Fibroblast of skin of left biceps (primary cell): ENCODE measurements around the gene IMP3.

ENCODE experiments used
- DNase-seq, 2 experiments: peaks; one replicate each; pipeline ENCODE4 v3.0.0-alpha.2; 2013; ENCODE audit warnings: low read depth in 2 of 2

IMP3 gene

DNA sequence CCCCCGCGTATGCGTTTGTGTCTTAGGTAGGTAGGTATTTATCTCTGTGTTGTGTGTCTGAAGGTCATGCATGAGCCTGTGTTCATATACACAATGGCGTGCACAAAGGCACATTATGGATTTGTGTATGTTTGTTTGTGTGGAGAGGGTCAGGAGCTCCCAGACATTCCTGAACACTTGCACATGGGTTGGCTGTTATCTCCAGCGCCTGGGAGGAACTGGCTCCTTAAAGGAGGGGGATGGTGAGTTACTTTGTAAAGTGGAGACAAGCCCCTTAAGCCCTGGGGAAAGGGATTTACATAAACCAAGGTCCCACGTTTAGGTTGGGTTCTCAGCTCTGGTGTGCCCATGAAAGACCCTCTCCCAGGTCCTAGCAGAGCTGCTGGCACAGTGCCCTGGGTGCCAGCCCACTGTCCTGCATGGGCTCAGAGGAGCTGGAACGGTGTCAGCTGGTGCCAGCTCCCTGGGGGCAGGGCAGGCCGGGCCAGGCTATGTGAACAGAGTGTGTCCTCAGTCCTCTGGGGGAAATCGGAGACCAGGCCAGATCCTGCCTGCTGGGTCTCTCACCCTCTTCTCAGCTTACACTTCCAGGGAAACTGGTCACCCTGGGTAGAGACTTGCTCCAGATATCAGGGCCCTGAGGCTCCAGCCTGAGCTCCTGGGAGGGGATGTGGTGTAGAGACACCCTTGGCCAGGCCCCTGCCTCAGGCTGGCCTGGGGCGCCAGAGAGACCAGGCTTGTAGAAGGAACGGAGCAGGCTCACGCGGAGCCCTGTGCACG, 32.8 kb upstream of the IMP3 start:
- DNase-seq: peak; percentile 56 to 58

DNA sequence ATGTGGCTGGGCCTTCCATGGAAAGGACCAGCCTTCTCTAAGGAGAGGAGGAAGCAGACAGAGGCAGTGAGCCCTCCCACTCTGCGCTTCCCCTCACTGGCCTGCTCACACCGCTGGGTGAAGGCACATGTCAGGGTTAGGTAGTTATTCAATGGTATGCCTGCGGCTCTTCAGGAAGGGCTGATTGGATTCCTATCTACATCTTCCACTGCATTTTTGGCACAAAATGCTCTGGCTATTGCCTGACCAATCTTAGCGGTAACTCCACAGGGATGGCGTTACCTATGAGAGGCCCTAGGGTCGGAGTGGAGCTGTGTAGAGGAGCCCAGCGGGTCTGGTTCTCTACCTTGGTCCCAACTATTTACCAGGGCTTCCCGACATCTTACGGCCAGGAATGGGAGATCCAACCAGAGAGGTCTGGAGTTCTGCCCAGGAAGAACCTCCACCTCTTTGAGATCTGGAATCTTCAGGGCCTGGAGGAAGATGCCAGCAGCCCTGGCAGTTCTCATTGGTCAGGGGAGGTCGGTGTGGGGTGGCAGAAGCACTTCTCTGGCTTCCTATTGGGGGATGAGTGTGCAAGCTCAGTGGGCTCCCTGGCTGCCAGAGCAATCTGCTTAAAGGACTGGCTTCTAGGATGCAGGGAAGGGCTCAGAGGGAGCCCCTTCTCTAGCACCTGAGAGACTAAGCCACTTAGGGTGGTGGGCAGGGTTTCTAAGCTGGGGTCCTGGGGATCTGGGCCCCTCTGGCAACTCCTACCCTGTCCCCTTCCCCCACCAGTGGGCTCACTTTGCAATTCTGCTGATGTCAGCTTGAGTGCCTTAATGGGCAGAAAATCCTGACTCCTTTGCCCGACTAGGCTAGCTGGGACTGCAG, 31.9 kb upstream of the IMP3 start:
- DNase-seq: no peak

DNA sequence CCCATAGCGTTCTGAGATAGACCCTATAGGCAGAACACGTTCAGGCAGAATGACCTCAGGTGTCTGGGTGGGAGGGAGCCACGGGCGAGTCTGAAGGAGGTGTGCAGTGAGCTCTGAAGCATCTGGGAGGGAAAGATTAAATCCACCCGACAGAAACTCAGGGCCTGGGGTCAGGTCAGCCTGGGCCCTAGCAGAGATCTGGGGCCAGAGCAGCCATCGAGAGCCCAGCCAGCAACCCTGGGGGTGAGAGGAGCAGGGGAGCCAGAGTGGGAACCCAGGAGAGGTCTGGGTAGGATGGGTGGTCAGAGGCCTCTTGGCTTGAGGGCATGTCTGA, 29.8 kb upstream of the IMP3 start:
- no peak for DNase-seq

DNA sequence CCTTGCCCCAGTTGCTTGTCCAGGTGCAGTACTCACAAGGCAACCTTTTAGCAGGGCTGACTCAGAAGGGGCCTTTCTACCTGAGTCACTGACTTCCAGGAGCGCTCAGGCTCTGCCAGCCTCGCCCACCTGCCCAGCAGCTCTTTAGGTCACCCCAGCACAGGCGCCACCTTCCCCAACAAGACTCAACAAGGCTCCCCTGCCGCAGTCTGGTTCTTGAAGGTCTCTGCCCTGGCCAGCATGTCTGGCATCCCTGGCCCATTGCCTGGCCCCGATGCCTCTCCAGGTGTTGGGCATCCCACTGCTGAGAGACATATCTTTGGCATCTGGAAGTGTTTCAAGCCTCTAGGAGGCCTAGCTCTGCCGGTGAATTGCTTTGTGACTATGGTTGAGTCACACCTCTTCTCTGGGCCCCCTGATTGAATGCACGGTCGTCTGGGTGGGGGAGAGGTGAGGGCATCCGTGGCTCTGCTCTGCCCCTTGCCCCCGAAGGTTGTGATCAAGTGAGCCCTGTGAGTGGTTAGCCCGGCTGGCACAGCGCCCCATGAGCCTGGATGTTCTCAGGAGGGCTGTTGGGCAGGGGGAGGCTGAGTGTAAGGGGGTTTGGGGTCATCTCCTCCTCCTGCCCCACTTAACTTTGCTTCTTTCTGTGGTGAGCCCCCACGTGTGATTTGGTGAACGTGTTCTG, 29.3 kb upstream of the IMP3 start:
- DNase-seq: no peak

DNA sequence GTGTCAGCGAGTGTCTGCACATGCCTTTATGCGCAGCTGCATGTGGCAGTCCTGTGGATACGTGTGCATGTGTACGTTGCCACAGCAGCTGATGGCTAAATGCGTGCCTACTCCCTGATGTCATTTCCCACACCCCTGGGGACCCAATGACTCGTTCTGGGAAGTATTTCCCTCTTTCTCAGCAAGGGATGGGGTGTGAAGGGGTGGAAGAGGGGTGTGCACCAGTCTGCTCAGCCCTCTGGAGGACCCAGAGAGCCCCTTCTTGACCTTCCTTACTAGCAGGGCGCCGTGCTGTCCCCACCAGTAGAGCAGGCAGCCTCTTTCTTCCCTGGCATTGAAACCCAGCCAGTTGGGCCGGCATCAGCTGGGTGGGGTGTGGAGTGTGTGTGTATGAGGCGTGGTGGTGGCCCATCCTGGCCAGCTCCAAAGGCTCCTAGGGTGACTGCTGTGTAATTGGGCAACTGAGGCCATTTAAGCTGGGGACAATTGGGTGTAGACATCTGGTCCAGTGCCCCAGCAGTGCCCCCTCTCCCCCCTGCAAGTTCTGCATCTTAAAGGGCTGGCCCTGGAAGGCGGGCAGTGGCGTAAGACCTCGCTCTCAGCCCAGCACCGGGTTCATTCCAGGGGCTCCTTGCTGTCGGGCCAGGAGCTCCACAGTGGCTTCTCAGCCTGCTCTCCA, 26.9 kb upstream of the IMP3 start:
- DNase-seq: peak; percentile 97

DNA sequence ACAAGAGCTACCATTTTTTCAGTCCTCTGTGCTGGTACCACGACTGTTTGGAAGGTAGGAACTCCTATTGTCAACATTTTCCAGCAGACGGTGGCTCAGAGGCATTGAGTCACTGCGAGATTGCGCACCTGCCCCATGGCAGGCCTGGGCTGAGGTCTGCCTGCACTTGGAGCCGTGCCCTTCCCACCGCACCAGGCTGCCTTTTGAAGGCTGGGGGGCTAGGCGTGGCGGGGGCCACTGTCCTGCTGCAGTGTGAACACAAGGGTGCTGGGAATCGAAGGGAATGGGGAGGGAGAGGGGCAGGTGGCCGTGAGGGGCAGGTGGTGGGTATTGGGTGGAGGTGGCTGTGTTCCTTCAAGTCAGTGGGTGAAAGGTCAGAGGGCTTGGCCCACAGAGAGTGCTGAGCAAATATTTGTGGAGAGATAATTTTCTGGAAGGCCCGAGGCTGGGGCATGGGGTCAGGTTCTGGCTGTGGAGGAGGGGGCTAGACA, 24.0 kb upstream of the IMP3 start:
- DNase-seq: no peak

DNA sequence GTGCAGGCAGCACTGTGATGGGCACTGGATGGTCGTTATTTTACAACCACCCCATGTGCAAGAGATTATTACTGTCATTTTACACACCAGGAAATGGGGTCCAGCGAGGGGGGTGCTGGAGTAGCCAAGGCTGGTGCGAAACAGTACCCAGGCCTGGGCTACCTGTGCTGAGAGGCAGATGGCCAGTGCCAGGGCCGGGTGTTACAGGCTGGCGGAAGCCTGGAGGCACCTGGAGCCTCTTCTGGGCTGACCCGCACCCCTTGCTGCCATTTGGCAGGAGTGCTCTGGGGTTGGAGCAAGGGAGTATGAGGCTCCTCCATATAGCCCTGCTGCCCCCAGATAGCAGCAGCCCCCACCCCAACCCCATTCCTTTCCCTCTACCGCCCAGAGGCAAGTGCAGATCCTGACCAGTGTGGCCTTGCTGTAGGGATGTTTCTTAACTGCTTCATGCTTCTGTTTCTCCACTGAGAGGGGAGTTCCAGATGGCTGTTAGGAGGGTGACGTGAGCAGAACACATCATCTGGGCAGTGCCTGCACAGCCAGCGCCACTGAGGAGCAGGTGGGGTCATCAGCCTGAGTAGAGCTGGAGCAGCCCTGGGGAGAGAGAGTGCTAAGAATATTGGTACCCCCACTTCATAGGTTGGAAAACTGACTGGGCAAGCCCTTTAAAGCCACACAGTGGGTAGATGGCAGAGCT, 22.9 kb upstream of the IMP3 start:
- no peak for DNase-seq

DNA sequence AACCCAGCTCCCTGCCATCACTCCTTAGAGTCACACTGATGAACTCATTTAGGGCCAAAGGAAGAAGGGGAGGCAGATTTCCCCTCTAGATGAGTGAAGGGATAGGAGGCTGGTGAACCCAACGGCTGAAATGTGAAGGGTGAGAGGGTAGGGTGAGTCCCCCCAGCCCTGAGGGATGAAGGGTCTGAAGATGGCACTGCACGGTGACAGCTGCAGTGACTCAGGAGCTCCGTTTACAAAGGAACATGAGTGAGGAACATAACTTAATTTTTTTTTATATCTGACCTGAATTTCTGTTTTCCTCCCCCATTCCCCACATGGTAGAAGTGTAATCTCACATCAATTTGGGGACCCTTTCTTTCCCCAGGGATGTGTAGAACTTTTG, 21.7 kb upstream of the IMP3 start:
- DNase-seq: no peak

DNA sequence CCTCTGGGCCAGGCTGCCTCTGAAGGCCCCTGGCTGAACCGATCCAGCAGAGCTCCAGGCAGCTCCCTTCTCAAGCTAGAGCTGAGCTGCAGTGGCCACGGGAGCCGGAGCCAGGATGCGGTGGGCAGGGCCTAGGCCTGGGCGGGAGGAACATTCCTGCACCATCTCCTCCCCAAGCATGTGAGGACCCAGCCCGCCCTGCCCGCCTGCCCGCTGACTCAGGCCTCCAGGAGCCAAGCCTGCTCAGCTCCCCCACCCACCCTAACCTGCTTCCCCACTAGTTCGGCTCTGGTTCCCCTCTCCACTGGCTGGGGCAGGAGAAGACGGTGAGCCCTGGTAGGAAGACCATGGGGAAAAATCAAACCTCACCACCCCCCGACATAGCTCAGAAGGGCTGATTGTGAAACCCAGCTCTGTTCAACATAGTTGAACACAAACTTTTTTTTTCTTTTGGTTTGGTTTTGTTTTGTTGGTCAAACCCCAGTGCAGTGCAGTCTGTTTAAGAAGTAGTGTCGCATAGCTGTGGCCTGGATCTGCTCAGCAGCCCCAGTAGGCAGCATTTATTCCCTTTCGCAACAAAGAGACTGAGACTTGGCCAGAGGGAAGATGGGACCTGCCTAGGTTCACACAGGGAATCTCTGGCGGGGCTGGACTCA, 21.2 kb upstream of the IMP3 start:
- DNase-seq: peak; percentile 76 to 78

DNA sequence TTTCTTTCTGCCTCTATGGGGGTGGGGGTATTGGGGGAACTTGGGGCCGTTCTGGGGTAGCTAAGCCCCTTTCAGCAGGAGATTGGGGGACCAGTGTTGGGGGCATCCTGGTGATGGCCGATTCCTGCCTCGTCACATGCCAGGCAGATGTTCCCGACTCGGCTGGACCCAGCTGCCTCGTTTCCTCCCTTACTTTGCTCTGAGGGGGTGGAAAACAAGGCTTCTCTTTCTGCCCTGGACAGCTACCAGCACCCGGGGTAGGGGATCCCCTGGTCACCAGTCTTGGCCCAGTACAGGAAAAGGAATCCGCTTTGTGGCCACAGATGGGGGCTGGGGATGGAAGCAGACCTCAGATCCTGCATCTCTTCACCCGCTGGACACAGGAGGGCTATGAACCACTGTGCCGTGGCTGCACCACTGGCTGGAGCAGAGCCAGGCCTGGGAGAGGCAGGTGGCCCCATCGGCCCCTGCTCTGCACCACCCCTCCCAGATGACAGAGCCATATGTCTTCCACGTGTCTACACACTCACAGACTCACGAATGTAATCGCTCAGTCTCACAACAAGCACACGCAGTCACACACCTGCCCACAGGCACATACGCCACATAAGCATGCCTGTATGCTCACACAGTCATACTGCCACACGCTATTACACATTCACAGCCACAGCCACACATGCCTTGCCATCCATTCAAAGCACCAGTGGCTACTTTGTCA, 20.1 kb upstream of the IMP3 start:
- DNase-seq: no peak

DNA sequence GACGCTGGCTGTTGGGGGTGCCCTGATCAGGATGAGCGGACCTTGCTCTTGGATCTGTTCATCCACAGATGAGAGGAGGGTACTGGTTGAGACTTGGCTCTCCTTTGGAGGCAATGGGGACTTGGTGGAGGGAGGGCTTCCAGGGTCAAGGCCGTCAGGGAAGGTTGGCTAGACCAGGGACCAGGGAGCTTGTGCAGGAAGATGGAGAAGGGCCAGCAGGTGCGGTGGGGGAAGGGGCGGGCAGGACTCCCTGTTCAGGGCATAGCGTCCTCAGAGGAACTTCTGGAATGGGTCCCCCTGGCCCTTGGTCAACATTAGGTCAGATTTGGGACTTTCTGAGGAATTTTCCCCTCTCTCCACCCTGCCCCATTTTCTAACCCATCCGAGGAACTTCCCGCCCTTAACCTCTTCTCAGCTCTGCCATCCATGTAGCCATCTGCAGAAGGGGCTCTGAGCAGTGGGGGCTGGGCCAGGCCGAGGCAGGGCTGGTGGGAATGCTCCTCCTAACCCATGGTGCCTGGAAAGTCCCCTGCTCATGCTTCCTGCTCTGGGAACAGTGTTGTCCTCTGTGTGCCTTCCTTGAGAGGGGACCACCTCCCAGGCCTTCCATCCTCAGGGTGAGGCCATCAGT, 19.2 kb upstream of the IMP3 start:
- DNase-seq: no peak

DNA sequence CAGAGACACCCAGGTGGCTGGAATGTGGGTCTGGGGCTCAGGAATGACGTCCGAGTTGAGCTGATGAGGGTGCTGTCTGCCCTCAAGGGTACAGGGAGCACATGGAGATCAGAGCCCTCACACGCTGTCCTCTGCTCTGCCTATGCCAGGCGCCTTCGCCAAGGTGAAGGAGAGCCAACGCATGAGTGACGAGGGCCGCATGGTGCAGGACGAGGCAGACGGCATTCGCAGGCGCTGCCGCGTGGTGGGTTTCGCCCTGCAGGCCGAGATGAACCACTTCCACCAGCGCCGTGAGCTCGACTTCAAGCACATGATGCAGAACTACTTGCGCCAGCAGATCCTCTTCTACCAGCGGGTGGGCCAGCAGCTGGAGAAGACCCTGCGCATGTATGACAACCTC, 16.8 kb upstream of the IMP3 start:
- DNase-seq: no peak

DNA sequence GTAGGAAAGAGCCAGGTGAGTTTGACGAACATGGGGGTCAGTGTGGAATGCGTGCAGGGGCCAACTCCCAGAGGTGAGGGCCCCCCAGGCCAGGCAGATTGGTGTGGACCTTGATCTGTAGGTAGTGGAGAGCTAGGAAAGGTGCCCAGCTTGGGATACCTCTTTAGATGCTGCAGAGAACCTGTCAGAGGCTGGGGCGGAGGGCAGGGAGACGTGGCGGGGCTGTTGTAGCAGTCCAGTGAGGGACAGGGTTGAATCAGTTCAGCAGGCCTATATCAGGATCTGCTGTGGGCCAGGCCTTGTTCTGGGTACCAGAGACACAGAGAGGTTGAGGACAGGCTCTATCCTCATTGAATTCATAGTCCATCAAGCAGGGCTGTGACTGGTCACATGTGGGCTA, 16.3 kb upstream of the IMP3 start:
- no peak for DNase-seq

DNA sequence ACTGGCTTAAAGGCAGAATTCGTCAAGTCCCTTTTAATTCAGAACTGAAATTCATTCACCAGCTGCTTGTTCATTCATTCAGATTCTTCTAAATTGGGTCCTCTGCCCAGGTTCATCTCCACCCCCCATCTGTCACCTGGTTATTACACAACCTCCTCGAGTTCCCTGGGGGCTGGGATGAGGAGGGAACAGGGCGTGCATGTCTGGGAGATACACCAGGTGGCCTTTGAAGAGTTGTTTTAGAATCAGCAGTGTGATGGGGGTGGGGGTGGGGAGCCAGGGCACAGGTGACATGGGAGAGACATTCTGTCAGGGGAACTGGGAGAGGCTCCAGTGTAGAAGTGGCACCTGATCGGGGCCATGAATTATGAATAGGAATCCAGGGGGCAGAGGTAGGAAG, 15.9 kb upstream of the IMP3 start:
- no peak for DNase-seq

DNA sequence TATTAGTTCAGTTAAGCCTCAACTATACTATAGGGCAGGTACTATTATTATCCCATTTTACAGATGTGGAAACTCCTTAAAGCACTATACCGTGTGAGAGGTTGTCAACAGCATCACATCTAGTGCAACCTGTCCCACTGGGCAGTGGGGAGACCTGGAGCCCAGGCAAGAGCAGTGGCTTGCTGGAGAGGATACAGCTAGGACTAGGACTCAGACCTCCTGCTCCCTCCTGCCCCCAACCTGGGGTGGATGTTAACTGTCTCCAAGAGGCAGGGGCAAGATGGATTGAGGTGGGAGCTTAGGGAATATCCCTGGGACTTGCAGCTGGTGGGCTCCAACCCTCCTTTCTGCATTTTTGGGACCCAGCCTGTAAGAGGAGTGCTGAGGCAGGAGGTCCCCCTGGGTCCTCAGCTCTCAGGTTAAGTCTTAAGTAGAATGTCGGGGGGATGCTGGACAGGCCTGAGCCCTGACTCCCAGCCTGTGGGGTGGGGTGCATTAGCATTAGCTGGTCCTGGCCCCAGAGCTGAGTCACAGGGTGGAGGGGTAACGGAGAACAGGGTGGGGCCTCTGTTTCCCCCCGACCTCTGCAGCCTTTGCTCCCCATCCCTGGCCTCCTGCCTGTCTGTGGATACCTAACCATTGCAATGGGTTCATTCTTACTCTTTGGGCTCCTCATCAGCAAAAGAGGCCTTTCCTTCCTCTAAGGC, 14.3 kb upstream of the IMP3 start:
- DNase-seq: no peak

DNA sequence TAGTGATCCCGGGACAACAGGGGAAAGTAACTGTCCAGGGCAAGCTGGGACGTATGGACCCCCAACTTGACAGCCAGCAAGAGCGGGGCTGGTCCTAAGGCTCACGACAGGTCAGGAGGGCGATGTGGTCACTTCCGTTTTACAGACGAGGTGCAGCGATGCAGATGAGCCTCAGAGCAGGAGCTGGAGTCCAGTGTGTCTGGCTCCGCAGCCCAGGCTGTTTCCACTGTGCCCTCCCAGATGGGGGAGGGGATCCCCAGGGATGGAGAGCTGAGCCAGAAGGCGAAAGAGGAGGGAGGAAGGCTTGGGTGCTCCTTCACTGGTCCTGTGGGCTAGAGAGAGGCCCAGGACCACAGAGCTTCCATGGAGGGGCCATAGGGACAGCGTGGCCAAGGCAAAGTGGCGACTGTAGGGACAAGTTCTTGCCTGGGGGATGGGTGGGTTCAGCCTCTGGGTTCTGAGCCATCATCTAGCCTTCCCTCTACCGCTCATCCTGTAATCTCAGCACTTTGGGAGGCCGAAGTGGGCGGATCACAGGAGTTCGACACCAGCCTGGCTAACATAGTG, 13.4 kb upstream of the IMP3 start:
- no peak for DNase-seq

DNA sequence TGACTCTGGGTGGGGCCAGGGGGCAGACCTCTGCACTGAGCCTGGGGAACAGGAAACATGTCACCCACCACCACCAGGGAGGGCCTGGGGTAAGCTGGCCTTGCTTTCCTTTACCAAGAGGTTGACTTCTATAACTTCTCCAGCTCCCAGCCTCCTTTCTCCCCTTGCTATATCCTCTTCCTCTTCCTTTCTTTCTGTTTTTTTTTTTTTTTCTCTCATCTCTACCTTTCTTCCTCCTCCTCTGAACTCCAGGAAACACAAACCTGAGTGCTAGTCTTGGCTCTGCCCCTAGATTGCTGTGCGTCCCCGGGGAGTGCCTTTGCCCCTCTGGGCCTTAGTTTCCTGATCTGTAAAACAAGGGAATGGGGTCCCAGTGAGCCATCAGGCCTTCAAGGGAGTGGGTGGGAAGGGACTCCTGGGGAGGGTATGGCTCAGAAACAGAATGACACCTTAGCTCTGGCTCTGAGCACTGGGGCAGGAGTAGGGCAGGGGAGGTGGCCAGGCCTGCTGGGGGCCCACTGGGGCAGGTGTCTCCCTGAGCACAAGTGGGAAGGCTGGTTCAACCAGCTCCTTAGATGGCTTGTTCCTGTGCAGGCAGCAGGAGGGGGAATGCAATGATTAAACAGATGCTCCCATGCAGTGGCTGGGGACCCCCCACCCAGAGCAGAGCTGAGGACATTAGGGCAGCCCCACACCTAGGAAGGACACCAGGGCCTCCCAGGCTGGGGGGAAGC, 12.0 kb upstream of the IMP3 start:
- no peak for DNase-seq
